Activated T-cell treated with anti-CD3 and anti-CD28 coated beads, Interleukin-2, amount 50 U/mL, for 4 hours (primary cell): ENCODE results near the gene TENM4. TPM values are rescaled to one million over a fixed set of nuclear protein-coding genes. Genes with fewer than 3 reads are reported as not detected.
A peak's percentile ranks its signal among the peaks of the same experiment; 100 is the strongest.

Source experiments
- ATAC-seq, 2 donors: fragments of 200-7000 bp; cut with Tn5 transposase; one replicate each; pipeline ENCODE4 v1.10.0; 2021
- DNase-seq: peaks from one replicate; pipeline ENCODE4 v3.0.0-alpha.2; 2020
- H3K27me3 Mint-ChIP-seq: one replicate; pipeline ENCODE4 v1.8.0; 2021; ENCODE audit warnings: low read depth, mixed read lengths
- H3K36me3 Mint-ChIP-seq: one replicate; pipeline ENCODE4 v1.8.0; 2022; ENCODE audit warnings: mixed read lengths; ENCODE audit not compliant: insufficient read depth
- H3K4me1 Mint-ChIP-seq: one replicate; pipeline ENCODE4 v1.8.0; 2021; ENCODE audit warnings: low read depth, mixed read lengths
- H3K4me3 Mint-ChIP-seq: one replicate; pipeline ENCODE4 v1.8.0; 2021; ENCODE audit warnings: mild to moderate bottlenecking, moderate library complexity, mixed read lengths
- H3K9me3 Mint-ChIP-seq: one replicate; pipeline ENCODE4 v1.8.0; 2021; ENCODE audit warnings: mixed read lengths
- total RNA-seq, 3 donors: library from RNA; stranded (reverse); gene quantifications; one replicate each; pipeline ENCODE4 v1.2.1, GENCODE V29; 2021

Gene TENM4
- total RNA-seq, 3 donors from 2014 or later, result 0.10 to 0.30 TPM; not detected in 1

DNA sequence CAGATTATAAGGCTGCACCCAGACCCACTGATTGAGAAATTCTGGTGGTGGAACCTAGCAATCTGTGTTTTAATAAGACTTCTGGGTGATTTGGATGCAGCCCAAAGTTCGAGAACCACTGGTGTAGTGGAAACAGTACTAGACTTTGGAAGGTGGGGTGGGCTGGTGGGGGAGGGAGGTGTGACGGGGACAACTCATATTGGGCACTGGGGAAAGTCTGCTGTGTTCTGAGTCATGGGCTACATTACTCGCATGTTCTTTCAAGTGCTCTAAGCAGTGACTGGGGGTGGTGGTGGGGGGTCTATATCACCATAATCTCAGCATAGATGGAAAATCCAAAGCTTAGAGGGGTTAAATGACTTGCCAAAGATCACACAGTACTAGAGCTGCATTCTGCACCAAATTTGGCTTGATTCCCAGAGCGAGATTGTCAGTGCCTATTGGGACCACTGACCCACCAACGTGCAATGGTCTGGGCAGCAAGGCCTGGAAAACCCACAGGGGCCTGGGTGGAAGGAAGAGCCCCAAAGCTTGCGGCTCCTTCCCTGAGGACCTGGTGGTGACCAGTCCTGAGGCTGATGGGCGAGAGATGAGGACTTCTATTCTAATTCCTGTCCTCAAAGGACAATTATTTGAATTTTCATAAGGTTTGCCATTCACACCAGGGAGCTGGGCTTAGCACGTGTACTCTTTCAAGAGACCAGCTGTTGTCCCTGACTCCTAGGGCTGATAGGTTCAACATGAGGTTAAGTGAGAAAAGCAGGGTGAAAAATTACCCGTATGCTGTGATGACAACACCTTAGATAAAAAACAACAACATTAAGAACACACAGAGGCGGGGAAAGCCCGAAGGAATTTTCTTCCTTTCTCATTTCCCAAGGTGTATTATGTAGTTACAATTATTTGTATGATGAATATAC lies 788.6 kb downstream of the TENM4 start:
- ATAC-seq (peak; percentile 74 to 85), DNase-seq (no peak)
- no peaks in the 10 kb centered on the region for H3K36me3 Mint-ChIP-seq
- peaks cover 6% of the 10 kb centered on the region for H3K27me3 Mint-ChIP-seq
- peaks cover 10% of the 10 kb centered on the region for H3K4me1 Mint-ChIP-seq
- H3K9me3 Mint-ChIP-seq, result no peaks in the 10 kb centered on the region
- no peak overlapping the region for H3K4me3 Mint-ChIP-seq

DNA sequence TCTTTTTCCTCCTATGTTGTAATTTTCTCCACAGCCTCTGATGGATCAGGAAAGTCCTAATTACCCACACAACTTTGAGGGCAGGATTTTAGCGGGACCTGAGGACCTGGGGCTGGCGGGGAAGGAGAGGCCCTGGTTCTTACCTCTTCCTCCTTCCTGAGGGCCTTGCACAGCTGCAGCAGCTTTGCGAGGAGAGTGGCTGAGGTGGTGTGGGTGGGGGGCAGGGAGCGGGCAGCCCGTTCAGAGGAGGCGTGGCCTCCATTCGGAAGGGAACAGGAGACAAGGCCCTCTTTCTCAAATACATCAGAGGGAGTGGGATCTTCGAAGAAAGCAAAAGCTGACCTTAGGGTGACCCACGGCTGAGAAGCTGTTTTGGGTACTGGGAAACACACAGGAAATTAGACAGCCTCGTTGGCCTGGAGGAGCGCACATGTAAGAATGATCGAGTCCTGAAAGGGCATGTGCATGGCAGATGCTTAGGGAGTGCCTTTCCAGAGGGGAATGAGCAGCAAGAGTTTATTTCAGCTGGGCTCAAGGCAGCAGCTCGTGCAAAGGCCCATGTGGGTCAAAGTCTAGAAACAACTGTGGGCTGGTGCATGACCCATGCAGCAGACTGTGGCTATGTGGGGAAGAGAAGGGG lies 789.6 kb downstream of the TENM4 start:
- peaks cover 6% of the 10 kb centered on the region for H3K27me3 Mint-ChIP-seq
- H3K9me3 Mint-ChIP-seq, result no peaks in the 10 kb centered on the region
- DNase-seq, result no peak
- no peak overlapping the region for H3K4me3 Mint-ChIP-seq
- peaks cover 10% of the 10 kb centered on the region for H3K4me1 Mint-ChIP-seq
- no peak for ATAC-seq
- H3K36me3 Mint-ChIP-seq, result no peaks in the 10 kb centered on the region

DNA sequence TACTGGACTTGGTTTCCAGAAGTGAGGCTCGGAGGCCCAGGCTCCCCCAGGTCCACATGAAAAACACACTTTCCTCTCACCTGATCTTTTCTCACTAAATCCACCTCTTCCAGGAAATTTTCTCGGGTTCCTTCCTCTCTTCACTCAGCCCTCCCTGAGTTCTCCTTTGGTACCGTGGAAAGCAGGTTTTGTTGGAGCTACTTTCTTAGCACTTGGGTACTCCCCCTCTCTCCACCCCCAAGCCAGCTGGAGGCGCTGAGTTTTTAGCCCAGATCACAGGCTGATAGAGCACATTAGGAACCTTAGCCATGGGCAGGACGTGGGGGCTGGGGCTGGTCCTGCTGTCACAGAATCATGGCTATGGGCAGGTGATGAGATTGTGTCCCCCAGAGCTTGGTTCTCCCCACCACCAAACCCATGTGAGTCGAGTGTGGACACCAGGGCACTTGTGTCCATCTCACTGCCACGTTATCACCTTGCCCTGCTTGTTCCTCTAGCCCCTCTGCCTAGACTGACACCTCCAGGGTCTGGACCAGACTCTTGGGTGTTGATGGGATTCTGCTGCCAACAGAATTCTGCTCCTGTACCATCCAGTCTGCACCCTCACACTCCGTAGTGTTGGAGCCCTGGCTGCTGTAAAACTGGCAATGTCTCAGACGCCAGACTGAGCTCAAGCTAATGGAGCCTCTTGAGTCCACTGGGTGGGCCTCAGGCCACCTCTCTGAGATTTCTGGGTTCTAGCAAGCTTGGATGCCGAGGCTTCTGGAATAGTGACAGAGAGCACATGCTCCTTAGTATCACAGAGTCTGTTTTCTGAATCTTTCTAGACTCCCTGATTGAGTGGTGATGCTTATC lies 791.2 kb downstream of the TENM4 start:
- H3K27me3 Mint-ChIP-seq, result peaks cover 9% of the 10 kb centered on the region
- no peaks in the 10 kb centered on the region for H3K9me3 Mint-ChIP-seq
- no peak for DNase-seq
- no peak for ATAC-seq
- H3K4me3 Mint-ChIP-seq, result no peak overlapping the region
- no peaks in the 10 kb centered on the region for H3K36me3 Mint-ChIP-seq
- peaks cover 12% of the 10 kb centered on the region for H3K4me1 Mint-ChIP-seq

DNA sequence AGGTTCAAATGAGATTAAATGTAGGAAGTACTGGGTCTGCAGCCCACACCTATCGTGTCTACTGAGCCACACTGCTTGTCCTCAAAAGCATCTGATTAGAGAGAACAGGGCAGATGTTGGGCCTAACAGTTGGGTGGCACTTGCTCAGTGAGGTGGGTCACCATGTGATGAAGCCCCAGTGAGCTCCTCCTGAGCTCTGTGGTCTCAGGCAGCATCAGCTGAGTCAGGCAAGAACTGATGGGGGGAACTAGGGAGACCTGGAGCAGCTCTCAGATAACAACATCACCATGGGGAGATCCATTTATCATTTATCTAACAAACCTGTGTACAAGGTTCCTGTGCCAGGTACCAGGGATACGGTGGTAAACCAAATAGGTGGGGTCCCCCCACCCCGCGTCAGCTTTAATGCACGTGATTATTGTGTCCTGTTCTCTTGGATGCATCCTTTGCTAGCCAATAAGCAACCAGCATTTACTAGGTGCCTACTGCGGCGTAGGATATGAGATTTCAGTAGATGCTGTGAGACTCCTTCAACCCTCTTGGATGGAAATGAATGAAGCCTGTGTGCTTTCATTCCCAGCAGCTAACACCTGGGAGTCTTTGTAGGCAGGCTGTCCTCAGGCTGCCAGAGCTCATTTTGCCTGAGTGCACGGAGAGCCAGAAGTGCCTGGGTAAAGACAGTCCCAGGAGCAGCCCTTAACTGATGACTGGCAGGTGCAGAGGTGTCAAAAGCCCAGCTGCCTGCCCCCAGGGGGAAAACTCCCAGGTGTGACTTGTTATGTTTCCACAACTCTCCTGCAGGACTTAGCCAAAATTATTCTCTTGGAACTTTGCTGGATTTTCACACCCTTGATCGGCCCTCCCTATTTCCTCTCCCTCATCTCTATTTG lies 792.6 kb downstream of the TENM4 start:
- no peaks in the 10 kb centered on the region for H3K9me3 Mint-ChIP-seq
- H3K4me1 Mint-ChIP-seq, result peaks cover 14% of the 10 kb centered on the region
- H3K4me3 Mint-ChIP-seq, result no peak overlapping the region
- ATAC-seq (no peak), DNase-seq (no peak)
- H3K27me3 Mint-ChIP-seq, result peaks cover 9% of the 10 kb centered on the region
- no peaks in the 10 kb centered on the region for H3K36me3 Mint-ChIP-seq

DNA sequence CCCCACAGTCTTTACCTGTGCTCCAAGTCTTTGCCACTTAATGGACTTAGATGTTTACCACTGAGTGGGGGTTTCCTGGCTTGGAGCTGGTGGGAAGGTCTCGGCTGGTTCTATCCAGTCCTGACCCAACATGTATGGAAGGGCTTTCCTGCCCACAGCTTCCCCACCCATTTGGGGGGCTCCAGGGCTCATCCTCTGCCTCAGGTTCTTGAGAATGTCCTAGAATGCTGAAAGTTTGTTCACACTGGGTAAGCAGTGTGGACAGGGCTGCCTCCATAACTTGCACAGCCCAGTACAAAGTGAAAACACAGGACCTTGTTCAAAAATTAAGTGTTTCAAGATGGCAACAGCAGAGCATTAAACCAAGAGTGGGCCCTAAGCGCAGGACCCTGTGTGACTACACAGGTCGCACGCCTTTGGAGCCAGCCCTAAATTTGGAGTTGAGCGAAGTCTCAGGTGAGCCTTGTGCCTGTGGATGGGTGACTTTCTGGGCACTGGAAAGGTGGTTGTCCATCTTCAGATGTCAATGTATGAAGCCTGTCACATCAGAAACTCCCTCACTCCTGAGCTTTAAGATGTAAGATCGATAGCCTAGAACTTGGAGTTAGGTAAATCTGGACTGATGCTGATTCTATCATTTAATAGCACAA lies 793.4 kb downstream of the TENM4 start:
- no peaks in the 10 kb centered on the region for H3K36me3 Mint-ChIP-seq
- peaks cover 18% of the 10 kb centered on the region for H3K4me1 Mint-ChIP-seq
- H3K27me3 Mint-ChIP-seq, result peaks cover 9% of the 10 kb centered on the region
- no peak overlapping the region for H3K4me3 Mint-ChIP-seq
- ATAC-seq (no peak), DNase-seq (no peak)
- H3K9me3 Mint-ChIP-seq, result no peaks in the 10 kb centered on the region

DNA sequence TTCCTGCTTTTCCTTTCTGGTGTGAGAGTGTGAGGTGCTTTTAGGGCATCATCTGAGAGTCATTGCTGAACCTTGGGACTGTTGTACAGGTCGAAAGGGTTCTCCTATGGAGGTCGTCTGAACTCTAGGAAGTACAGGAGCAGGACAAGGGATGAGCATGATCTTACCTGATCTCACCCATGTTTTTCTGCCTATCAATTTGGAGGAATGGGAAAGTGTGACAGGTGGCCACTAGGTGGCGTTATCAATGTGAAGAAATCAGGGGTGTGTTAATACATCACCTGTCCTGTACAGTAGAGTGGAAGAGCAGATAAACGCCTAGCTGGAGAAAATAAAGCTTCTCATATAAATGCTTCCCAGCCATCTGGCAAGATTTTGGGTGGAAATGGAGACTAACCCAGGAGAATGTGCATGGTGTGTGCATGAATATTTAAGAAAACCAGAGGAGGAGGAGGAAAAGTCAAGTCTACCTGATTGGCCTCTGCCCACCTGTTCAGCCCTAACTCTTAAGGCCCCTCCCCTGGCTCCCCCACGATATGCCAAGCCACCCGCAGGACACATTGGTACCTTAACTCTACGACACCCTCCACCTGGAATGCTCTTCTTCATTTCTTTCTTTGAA lies 794.2 kb downstream of the TENM4 start:
- H3K27me3 Mint-ChIP-seq, result peaks cover 9% of the 10 kb centered on the region
- ATAC-seq (no peak), DNase-seq (peak; percentile 34)
- no peaks in the 10 kb centered on the region for H3K36me3 Mint-ChIP-seq
- no peak overlapping the region for H3K4me3 Mint-ChIP-seq
- peaks cover 14% of the 10 kb centered on the region for H3K4me1 Mint-ChIP-seq
- no peaks in the 10 kb centered on the region for H3K9me3 Mint-ChIP-seq

DNA sequence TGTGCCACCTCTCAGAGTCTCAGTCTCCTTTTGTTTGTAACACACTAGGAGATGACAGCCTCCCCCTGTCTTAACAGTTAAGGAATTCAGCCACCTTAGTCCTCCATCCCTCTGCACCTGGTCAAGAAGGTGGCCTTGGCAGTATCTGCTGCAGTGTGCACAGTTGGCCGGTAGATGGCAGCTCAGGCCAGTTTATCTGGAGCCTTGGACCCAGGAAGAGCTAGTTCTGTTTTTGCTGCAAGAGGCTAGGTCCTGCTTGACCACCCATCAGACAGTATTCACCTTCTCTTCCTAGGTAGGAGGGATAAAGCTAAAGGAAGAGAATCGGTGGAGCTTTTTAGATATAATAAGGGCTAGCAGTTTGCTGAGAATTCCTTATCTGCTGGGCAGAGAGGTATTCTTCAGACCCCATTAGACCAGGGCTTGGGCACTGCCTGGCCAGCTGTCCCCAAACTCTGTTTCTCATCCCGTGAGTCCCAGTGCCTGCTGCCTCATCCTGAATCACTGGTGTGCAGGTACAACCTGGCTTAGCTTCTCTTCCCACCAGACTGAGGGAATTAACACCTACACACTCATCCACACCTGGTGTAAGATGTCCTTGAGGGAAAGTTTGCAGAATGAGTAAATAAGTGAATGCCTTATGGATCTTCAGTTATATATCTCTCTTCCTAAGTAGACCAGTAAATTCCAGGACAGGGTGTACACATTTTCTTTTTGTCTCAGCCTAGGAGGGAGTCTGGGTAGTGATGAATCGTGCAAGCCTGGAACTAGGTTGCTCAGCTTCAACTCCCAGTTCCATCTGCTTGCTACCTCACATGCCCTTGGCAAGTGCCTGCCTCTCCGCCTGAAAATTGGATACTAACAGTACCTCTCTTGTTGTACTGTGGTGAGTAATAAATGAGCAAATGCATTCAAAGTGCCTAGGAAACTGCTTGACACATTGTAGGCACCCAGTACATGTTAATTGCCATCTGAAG lies 795.3 kb downstream of the TENM4 start:
- Mint-ChIP-seq H3K9me3 (no peaks in the 10 kb centered on the region), H3K4me1 (peaks cover 10% of the 10 kb centered on the region), H3K36me3 (no peaks in the 10 kb centered on the region), H3K27me3 (peaks cover 3% of the 10 kb centered on the region), H3K4me3 (no peak overlapping the region)
- DNase-seq, result peak; percentile 35
- ATAC-seq, result peak in 1 of 2 donors; percentile 51

DNA sequence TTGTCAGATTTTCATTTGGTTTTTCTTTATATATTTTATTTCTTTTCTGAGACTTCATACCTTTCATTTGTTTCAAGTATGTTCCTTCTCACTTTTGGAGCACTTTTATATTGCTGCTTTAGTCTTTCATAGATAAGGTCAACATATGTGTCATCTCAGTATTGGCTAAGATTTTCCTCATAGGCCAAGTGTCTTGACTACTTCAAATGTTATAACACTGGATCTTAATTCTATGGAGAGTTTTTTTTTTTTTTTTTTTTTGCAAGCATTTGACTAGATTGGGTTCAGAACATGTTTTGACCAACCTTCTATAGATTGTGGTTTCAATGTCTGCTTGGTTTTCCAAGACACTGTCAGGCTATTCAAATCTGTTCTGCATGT lies 797.2 kb downstream of the TENM4 start:
- Mint-ChIP-seq H3K9me3 (no peaks in the 10 kb centered on the region), H3K4me1 (peaks cover 10% of the 10 kb centered on the region), H3K4me3 (no peak overlapping the region), H3K36me3 (no peaks in the 10 kb centered on the region), H3K27me3 (peaks cover 3% of the 10 kb centered on the region)
- ATAC-seq, result no peak
- DNase-seq, result no peak

DNA sequence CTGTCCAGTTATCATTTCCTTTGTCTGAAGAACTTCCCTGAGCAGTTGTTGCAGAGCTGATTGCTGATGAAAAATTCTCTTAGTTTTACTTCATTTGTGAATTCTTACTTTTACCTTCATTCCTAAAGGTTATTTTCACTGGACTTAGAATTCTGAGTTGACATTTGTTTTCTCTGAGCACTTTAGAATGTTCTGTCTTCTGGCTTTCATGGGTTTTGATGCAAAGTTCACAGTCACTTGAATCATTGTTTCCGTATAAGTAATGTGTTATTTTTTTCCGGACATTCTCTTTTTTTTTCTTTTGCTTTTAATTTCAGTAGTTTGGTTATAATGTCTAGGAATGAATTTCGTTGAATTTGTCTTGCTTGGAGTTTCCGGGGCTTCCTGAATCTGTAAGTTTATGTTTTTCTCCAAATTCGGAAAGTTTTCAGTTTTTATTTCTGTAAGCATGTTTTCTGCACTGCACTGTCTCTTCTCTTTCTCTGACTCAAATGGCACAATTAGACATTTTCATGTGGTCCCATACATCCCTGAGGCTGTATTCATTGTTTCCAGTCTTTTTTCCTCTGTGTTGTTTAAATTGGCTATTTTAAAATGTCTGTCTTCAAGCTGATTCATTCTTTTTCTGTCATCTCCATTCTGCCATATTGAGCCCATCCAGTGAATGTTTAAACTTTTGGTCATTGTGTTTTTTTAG lies 797.7 kb downstream of the TENM4 start:
- Mint-ChIP-seq H3K4me1 (peaks cover 10% of the 10 kb centered on the region), H3K4me3 (no peak overlapping the region), H3K9me3 (no peaks in the 10 kb centered on the region), H3K36me3 (no peaks in the 10 kb centered on the region), H3K27me3 (peaks cover 3% of the 10 kb centered on the region)
- no peak for DNase-seq
- ATAC-seq, result peak; percentile 46 to 55

DNA sequence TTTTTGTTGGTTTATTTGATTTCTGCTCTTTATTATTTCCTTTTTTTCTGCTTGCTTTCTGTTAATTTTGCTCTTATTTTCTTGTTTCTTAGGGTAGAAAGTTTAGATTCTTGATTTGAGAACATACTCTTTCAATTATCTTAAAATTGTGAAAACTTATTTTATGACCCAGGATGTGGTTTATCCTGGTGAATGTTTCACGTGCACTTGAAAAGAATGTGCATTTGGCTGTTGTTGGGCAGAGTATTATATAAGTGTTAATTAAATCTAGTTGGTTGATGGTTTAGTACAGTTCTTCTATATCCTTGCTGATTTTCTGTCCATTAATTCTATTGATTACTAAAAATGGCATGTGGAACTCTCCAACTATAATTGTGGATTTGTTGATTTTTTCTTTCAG lies 799.3 kb downstream of the TENM4 start:
- no peak overlapping the region for H3K4me3 Mint-ChIP-seq
- ATAC-seq (no peak), DNase-seq (no peak)
- H3K4me1 Mint-ChIP-seq, result peaks cover 10% of the 10 kb centered on the region
- peaks cover 3% of the 10 kb centered on the region for H3K27me3 Mint-ChIP-seq
- H3K36me3 Mint-ChIP-seq, result no peaks in the 10 kb centered on the region
- H3K9me3 Mint-ChIP-seq, result no peaks in the 10 kb centered on the region

DNA sequence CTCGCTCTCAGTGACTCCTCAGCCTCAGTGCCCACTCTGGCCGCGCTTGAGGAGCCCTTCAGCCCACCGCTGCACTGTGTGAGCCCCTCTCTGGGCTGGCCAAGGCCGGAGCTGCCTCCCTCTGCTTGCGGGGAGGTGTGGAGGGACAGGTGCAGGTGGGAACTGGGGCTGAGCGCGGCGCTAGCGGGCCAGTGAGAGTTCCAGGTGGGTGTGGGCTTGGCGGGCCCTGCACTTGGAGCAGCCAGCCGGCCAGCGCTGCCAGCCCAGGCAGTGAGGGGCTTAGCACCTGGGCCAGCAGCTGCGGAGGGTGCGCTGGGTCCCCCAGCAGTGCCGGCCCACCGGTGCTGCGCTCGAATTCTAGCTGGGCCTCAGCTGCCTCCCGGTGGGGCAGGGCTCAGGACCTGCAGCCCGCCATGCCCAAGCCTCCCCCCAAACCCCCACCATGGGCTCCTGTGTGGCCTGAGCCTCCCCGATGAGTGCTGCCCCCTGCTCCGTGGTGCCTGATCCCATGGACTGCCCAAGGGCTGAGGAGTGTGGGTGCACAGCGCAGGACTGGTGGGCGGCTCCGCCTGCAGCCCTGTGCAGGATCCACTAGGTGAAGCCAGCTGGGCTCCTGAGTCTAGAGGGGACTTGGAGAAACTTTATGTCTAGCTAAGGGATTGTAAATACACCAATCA lies 802.0 kb downstream of the TENM4 start:
- Mint-ChIP-seq H3K9me3 (peaks cover 8% of the 10 kb centered on the region), H3K4me1 (peaks cover 12% of the 10 kb centered on the region), H3K36me3 (peaks cover 2% of the 10 kb centered on the region), H3K4me3 (no peak overlapping the region), H3K27me3 (peaks cover 8% of the 10 kb centered on the region)
- DNase-seq (no peak), ATAC-seq (no peak)
